IPS-NIHi7 (cell line): ENCODE results near the gene GABRQ.
"Not testable (repeated sequence)": the region's sequence is repeated elsewhere in the genome, so short reads cannot be mapped to it uniquely, and the experiment has no call there.

Experiments used
- DNase-seq: peaks from one replicate; pipeline ENCODE4 v3.0.0; 2012; ENCODE audit warnings: mixed read lengths; ENCODE audit errors: extremely low spot score

Gene GABRQ

DNA sequence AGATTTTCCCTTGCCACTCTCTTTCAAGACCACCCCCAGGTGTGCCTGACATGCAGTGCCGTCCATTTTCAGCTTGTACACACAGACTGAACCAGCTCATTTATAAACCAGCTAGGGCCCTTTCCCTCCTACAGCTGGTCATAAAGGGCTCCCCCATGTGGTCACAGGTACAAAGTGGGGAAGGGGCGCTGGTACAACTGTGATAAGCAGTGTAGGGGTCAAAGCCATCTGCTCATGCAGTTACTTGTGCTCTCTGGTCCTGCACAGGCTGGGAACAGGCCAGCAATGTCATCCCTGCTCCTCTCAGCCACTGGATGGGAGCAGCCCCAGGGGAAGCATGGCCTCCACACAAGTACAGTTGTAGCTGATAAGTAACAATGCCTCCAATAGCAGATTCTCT, 20.6 kb downstream of the GABRQ start:
- peak; percentile 48 for DNase-seq

DNA sequence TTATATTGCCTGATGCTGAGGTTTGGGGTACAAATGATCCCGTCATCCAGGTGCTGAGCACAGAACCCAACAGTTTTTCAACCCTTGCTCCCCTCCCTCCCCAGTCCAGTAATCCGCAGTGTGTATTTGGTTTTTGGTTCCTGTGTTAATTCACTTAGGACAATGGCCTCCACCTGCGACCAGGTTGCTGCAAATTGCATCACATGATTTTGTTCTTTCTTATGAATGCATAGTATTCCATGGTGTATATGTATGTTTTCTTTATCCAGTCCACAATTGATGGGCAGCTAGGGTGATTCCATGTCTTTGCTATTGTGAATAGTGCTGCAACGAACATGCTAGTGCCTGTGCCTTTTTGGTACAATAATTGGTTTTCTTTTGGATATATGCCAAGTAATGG, 25.4 kb downstream of the GABRQ start:
- DNase-seq: no peak

DNA sequence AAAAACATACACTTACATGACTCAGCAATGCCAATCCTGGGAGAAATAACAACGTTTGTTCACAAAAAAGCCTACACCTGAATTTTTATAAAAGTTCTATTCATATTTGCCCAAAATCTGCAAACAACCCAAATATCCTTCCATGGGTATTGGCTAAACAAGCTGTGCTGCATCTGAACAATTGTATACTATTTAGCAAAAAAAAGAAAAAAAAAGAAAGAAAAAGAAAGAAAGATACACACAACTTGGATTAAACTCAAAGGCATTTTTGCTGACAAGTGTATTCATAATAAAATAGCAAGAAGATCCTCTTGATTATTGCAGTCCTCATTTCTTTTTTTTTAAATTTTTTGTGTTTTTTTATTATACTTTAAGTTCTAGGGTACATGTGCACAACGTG, 36.4 kb downstream of the GABRQ start:
- DNase-seq: no peak

DNA sequence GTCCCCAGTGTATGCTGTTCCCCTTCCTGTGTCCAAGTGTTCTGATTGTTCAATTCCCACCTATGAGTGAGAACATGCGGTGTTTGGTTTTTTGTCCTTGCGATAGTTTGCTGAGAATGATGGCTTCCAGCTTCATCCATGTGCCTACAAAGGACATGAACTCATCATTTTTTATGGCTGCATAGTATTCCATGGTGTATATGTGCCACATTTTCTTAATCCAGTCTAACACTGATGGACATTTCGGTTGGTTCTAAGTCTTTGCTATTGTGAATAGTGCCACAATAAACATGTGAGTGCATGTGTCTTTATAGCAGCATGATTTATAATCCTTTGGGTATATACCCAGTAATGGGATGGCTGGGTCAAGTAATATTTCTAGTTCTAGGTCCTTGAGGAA, 37.0 kb downstream of the GABRQ start:
- not testable (repeated sequence) for DNase-seq

DNA sequence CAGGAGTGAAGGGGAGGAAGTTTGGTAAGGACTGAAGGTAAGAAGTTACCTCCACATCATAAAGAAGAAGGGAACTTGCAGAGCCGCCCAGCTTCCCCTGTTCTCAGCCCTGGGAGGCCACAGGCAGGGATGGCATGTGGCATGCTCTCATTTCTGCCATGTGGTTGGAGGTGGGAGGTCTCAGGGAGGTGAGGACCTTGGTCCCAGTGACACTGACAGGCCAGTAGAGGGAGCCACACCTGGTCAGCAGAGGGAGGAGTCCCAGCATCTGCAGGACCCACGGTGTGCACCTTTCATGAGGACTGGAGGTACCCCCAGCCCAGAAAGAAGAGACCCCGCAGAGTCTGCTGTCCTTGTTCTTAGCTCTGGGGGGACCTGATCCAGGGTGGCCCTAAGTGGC, 43.3 kb downstream of the GABRQ start:
- not testable (repeated sequence) for DNase-seq

DNA sequence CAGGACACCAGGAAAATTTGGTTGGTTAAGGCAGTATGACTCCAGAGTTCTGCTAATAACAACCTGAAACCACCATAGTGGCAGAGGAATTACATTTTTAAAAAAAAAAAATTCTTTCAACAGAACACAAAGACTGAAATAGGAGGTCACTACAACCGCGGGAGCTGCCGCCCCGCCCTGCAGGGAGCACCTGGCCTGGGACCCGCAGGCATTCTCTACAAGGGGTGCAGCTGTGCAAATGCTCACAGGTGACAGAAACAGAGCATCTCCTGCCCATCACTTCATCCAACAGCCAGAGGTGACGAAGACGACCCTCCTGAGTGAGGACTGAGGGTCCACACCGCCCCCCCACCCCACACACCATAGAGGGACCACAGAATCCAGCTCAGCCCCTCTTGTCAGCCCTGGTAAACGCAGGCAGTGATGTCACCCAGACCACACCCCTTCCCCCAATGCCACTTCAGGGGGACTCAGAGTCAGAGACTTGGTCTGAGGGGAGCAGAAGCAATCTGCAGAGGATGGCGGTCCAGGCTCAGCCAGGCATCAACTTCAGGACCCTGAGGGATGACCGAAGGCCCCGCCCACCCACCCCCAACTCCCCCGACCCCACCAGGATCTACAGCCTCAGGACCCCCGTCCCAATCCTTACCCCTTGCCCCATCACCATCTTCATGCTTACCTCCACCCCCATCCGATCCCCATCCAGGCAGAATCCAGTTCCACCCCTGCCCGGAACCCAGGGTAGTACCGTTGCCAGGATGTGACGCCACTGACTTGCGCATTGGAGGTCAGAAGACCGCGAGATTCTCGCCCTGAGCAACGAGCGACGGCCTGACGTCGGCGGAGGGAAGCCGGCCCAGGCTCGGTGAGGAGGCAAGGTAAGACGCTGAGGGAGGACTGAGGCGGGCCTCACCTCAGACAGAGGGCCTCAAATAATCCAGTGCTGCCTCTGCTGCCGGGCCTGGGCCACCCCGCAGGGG, 60.5 kb downstream of the GABRQ start, which contains the start of gene MAGEA3:
MAGEA3 (plus strand) TSS at position 843 of the 980 bp plus-strand sequence. CDS start 2,039 bp downstream, outside the sequence.
- DNase-seq: not testable (repeated sequence)

DNA sequence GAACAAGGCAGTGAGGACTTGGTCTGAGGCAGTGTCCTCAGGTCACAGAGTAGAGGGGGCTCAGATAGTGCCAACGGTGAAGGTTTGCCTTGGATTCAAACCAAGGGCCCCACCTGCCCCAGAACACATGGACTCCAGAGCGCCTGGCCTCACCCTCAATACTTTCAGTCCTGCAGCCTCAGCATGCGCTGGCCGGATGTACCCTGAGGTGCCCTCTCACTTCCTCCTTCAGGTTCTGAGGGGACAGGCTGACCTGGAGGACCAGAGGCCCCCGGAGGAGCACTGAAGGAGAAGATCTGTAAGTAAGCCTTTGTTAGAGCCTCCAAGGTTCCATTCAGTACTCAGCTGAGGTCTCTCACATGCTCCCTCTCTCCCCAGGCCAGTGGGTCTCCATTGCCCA, 62.7 kb downstream of the GABRQ start:
- DNase-seq: not testable (repeated sequence)

DNA sequence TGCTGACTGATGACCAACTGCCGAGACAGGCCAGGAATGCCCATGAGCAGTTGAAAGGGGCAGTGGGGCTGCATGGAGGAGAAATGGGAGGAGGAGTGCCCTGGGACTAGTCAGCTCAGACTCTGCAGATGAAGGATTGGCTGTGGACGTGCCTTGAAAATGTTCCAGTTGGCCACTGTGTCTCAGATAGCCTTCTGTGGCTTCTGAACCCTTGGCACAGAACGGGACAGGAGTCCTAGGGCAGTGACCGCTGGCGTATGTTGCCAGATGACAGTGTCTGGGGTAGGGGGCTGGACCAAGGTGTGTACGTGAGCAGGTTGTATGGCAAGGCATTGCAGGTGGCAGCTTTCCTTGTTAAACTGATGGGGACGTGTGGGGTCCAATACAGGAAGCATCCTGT, 68.8 kb downstream of the GABRQ start:
- not testable (repeated sequence) for DNase-seq
